ENCODE data around the gene SPATC1L. TPM values are rescaled to one million over a fixed set of nuclear protein-coding genes. Genes with fewer than 3 reads are reported as not detected.

Gene SPATC1L
- polyA plus RNA-seq (2011; rRNA removed) (5.6 and 8.4 TPM in 2 replicates), polyA minus RNA-seq (2011; rRNA and poly(A)+ RNA removed) (2.4 and 3.6 TPM in 2 replicates)

- no peaks in the 10 kb centered on the region for H3K36me3 ChIP-seq (ENCODE audit: control insufficient read depth, insufficient read depth, low read length)
- no peaks in the 10 kb centered on the region for H3K27me3 ChIP-seq (ENCODE audit: control insufficient read depth, insufficient read depth, low read length)
- TF ChIP-seq CTCF (IDR thresholded peaks at IDR 0.05; ENCODE audit: insufficient read depth, low read depth, low read length), result no peak
- CTCF ChIA-PET, result no interaction called here
- POLR2A ChIA-PET, result no interaction called here
- peak within 1 kb of the TSS; percentile 73 for H3K4me3 ChIP-seq (ENCODE audit: low read depth, low read length)
- DNase-seq (ENCODE audit: low read depth), result no peak
Measured at GRCh38 chr21:46183910-46184624, at the start of gene SPATC1L. Gene SPATC1L (minus strand): TSS chr21:46184459. CDS start chr21:46182816, 1,643 bp downstream.

GRCh38 chr21:46229923-46230260 is 45.6 kb upstream of the SPATC1L start:
- CTCF ChIA-PET, result interaction anchor here (0.5 to 5.1 kb wide), 8 partner anchors 10 to 95 kb away, joined by 3 to 21 read pairs (median 3); no protein-coding TSS in a partner anchor
- DNase-seq (ENCODE audit: low read depth), result no peak
- POLR2A ChIA-PET, result no interaction called here

GRCh38 chr21:46229133-46229922 is 45.1 kb upstream of the SPATC1L start:
- ChIA-PET POLR2A (no interaction called here), CTCF (interaction anchor here (0.5 to 5.1 kb wide), 8 partner anchors 10 to 96 kb away, joined by 3 to 21 read pairs (median 3); no protein-coding TSS in a partner anchor)
- peak overlapping the region; percentile 65 for H3K4me3 ChIP-seq (ENCODE audit: low read depth, low read length)
- H3K36me3 ChIP-seq (ENCODE audit: control insufficient read depth, insufficient read depth, low read length), result no peaks in the 10 kb centered on the region; the same call in 1 of the 2 replicates
- peak; percentile 73 for TF ChIP-seq CTCF (IDR thresholded peaks at IDR 0.05; ENCODE audit: insufficient read depth, low read depth, low read length)
- DNase-seq (ENCODE audit: low read depth), result no peak
- no peaks in the 10 kb centered on the region for H3K27me3 ChIP-seq (ENCODE audit: control insufficient read depth, insufficient read depth, low read length)

More at GRCh38 chr21:46229923-46230260, 45.6 kb upstream of the SPATC1L start:
- H3K4me3 ChIP-seq (ENCODE audit: low read depth, low read length), result peak overlapping the region; percentile 65
- no peak for TF ChIP-seq CTCF (IDR thresholded peaks at IDR 0.05; ENCODE audit: insufficient read depth, low read depth, low read length)
- H3K36me3 ChIP-seq (ENCODE audit: control insufficient read depth, insufficient read depth, low read length), result peaks cover 5% of the 10 kb centered on the region
- H3K27me3 ChIP-seq (ENCODE audit: control insufficient read depth, insufficient read depth, low read length), result no peaks in the 10 kb centered on the region

- ChIA-PET CTCF (interaction anchor here (0.6 to 1.1 kb wide), 3 partner anchors 8 to 32 kb away, joined by 3 read pairs; no protein-coding TSS in a partner anchor), POLR2A (no interaction called here)
- peak; percentile 70 for DNase-seq (ENCODE audit: low read depth)
- no peaks in the 10 kb centered on the region for H3K27me3 ChIP-seq (ENCODE audit: control insufficient read depth, insufficient read depth, low read length)
- no peaks in the 10 kb centered on the region for H3K36me3 ChIP-seq (ENCODE audit: control insufficient read depth, insufficient read depth, low read length)
- H3K4me3 ChIP-seq (ENCODE audit: low read depth, low read length), result peak within 1 kb of the TSS; percentile 93
- no peak for TF ChIP-seq CTCF (IDR thresholded peaks at IDR 0.05; ENCODE audit: insufficient read depth, low read depth, low read length)
Measured at GRCh38 chr21:46228345-46229051, 44.2 kb upstream of the SPATC1L start, which contains the start of gene LSS. Gene LSS (minus strand): TSS chr21:46228774. CDS start chr21:46228745, 29 bp downstream.

Data from BJ (cell line).